ENCODE measurements around the gene DOCK1.

The DOCK1 gene

DNA sequence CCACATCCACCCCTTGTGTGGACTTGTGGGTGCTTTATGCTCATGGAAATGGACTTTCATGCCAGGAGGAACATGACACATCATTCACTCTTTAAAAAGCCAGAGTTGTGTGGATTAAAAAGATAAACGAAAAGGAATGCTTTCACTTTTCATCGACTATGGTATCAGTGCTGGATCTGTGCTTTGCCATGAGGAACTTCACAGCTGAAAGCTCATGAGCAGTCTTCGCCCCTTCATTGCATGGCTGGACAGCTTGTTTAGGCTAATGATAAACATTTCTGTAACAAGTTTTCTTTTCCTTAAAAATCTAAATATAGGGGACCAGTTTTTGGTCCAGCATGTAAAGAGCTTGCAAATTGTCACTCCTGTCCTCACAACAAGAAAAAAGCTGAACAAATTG, 470.2 kb downstream of the DOCK1 start:
- no peak for DNase-seq

DNA sequence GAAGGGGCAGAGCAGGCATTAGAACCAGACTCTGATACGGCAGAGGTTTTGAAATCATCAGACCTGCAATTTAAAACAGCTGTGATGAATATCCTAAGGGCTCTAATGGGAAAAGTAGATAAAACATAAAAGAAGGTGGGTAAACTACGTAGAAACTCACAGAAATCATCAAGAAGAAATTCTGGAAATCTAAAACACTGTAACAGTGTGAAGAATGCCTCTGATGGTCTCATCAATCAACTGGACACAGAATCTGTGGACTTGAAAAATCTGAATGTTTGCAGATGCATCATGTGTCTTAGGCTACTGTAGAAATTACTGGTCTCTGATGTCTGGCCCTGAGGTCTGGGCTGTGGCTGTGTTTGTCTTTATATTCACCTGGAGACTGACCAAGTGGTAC, 470.8 kb downstream of the DOCK1 start:
- DNase-seq = no peak

GRCh38 chr10:127378628-127379027, 473.4 kb downstream of the DOCK1 start:
- no peak for DNase-seq

GRCh38 chr10:127384532-127384931, 479.3 kb downstream of the DOCK1 start:
- no peak for DNase-seq

DNA sequence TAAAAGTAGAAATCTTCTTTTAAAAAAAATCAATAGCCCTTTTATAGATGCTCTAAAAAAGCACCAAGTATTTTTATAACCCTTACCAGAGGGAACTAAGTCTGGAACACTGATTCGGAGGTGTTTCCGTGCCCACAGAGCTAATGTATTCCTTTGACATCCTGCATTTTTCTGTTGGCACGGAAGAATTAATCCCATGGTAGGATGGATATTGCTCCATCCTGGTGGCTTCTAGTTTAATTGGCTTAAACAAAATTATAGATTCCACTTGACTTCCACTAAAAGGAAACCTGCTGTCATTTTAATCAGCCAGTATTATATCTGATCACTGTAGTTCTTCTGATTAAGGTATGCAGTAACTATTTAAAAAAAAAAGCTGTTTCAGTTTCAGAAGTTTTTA, 479.8 kb downstream of the DOCK1 start:
- DNase-seq = no peak

DNA sequence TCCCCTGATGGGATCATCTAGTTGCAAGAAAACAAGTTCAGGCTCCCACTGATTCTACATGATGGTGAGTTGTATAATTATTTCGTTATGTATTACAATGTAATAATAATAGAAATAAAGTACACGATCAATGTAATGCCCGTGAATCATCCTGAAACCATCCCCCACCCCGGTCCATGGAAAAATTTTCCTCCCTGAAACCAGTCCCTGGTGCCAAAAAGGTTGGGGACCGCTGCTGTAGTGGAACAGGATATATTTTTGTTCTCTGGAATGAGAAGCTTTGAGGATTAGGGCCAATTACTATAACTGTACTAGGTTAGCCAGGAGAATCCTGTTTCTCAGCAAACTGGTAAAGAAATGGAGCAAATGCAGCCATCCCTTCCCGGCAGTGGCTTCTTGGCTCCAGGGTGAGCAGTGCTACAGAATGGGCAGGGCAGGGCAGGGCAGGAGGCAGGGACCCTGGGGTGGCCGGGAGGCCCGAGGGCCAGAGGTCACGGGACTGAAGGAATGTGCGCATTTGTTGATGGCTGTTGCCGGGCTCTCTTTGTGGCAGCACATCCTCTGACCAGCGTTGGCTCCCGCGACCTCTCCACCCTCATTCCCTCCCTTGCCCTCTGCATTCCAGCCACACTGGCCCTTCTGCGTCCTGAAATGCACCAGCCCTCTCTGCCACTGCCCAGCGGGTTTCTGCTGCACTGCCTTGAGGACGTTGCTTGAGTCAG, 481.5 kb downstream of the DOCK1 start:
- no peak for DNase-seq

GRCh38 chr10:127391875-127392274, 486.6 kb downstream of the DOCK1 start:
- DNase-seq = no peak

GRCh38 chr10:127392351-127393235, 487.4 kb downstream of the DOCK1 start:
- no peak for DNase-seq

DNA sequence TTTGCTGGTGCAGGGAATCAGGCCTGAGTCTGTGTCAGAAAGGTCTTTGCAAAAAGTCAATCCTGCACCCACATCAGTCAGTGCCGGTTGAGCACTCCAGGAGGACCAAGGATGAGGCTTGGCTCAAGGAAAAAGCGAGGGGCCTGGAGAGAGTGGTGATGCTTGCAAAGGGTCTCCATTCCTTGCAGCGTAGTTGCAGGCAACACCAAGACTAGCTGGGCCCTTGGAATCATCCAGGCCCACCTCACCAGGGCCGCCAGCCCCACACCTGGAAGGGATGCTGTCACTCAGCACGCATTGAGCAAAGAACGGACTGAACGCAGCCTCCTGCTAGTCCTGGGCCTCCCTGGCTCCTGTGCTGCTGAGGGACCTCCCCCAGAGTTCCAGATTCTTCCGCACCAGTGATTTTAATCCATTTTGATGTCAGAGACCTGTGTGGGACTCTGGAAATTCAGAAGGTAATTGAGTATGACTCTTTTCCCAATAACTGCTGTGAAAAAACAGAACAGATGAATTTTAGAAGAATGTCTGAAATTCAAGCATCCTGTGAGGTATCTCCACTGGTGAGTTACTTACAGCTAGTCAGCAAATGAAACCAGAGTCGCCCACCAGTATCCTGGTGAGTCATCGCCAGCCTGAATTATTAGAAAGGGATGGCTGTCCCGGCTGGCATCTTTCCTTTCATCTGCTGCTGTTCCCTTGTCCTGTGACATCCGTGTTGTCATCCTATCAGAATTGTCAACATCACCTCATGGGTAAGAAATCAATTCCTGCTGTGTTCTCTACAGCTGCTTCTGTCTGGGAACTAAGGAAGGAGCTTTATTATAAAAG, 493.1 kb downstream of the DOCK1 start:
- no peak for DNase-seq

DNA sequence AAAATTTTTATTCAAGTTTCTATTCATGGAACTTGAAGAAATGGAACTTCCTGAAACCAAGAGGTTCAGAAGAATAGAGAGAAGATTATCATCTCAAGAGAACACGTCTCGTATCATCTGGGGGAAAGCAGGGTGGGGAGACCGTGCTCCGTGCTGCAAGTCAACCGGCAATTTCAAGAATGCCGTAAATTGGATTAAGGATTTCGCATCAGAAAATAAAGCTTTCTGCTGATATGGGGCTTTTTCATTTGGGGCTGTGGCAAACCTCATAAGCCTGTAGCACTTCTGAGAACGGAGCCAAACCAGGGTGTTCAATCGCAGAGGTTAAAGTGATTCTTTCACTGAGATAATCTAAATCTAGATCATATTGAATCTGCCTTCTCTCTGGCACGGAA, 493.7 kb downstream of the DOCK1 start:
- DNase-seq = no peak

- DNase-seq = no peak
Observed at GRCh38 chr10:127399668-127400067, 494.4 kb downstream of the DOCK1 start.

- DNase-seq = no peak
Observed at GRCh38 chr10:127400216-127400615, 495.0 kb downstream of the DOCK1 start.

GRCh38 chr10:127402596-127403409, 497.6 kb downstream of the DOCK1 start:
- DNase-seq = no peak

GRCh38 chr10:127405221-127405620, 500.0 kb downstream of the DOCK1 start:
- DNase-seq = no peak

- DNase-seq = no peak
Observed at GRCh38 chr10:127406018-127406550, 500.9 kb downstream of the DOCK1 start.

GRCh38 chr10:127407551-127407950, 502.3 kb downstream of the DOCK1 start:
- no peak for DNase-seq

DNA sequence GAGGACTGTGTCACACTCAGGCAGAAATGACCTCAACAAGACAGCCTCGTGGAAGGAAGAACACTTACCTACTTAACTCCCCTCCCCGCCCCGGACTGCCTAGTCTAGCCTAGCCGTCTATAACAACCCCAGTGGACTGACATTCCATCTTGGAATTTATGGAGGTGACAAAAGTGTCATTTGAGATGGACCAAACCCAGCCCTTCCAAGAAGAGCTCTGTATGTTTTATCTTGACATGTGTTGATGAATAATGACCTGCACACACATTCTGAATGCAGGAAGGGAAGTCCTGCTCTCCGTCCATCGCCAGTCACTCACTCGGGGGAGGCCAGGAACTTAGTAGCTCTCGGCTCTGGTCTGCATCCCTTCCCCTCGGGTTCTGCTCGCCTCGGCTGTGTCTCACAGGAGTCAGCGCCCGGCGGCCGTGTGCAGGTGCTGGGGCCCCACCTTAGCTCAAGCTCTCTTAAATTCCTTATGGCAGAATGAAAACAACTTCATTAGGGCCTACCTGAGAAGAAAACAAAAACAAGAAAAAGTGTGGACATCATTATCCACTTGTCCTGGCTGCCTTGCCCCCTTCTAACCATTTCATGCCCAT, 503.0 kb downstream of the DOCK1 start:
- DNase-seq = no peak

DNA sequence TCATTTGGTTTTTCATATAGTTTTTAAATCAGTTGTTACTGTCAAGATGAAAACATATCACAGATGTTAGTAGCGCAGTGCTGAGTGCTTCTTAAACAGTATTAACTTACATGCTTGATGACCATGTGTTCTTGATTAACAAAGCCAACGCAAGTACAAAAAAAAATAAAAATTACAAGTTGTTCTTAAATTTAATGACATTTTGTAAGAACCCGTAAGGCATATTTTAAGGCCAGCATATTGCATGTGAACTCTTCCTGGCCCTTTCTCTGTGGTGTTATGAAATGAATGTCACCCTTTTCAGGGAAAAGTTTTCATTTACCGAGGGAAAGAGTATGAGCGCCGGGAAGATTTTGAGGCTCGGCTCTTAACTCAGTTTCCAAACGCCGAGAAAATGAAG, 503.5 kb downstream of the DOCK1 start:
- no peak for DNase-seq

DNA sequence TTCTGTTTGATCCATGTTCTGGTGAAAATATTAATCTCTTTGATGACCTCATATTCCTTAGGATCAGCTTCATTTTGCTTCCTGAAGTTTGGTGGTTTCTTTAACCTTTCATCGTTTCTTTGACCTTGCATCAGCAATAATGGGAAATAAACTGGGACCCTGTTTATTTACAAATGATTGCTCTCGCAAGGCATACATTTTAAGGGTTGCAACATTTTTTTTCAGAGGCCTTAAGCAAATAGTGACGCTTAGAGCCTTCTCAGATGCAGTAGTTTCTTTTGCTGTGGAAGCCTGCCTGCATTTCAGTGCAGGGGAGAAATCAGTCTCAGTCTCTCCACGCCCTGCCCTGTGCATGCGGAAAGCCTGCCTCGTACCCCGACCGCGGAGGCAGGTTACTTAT, 504.8 kb downstream of the DOCK1 start:
- no peak for DNase-seq

DNA sequence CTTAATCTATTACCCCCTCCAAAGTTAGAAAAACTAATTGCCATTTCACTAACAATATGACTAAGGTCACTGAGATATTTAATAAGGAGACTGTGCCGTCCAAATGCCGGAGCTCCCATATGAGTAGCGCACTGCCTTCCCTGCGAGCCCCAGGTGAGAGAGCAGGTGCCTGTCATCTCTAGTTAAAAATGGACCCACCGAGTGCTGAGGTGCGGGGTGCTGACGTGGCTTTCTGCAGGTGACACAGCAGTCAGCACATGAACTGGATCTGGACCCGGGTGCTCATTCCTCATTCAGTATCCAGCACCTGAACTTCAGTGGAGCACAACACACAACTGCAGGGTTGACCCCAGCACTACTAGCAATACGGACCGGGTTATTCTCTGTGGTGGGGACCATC, 505.8 kb downstream of the DOCK1 start:
- no peak for DNase-seq

DNA sequence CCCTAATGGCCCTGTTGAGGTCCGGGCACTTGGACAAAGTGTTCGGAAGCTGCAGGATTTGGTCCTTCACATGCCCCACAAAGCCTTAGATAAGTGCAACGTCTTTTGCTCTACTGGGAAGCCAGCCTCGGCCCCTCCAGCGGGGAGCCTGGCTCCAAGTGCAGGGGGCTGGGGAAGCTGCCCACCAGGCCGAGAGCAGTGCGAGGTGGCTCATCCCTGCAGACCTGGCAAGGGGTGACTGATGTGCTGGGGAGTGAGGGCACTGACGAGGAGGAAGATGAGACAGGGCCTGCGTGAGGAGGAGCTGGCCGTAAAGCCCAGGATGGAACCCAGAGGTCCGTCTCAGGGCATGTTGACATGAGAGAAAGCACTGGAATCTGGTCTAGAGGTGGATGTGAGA, 508.1 kb downstream of the DOCK1 start:
- DNase-seq = no peak

DNA sequence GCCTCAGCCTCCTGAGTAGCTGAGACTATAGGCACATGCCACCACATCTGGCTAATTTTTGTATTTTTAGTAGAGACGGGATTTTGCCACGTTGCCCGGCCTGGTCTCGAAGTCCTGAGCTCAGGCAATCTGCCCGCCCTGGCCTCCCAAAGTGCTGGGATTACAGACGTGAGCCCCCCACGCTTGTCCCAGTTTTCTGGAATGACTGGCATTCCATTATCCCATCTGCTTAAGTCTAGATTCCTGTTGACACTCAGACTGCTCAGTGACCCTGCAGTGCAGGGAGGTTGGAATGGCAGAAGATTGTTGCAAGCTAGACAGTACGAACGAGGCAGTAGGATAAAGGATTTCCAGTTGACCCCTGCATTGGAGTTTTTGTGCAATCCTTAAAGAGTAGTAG, 508.8 kb downstream of the DOCK1 start:
- no peak for DNase-seq

All from NK-92 treated with Interleukin-12 subunit alpha and Interleukin-12 subunit beta, amount 100 ng/mL, for 24 hours (cell line).